ENCODE results near the gene ANKRD40CL.

- TF ChIP-seq POLR2A (IDR thresholded peaks at IDR 0.05; ENCODE audit: low read depth, low read length) = no peak
- no peak for TF ChIP-seq TAF1 (IDR thresholded peaks at IDR 0.05; ENCODE audit: borderline replicate concordance, low read depth, low read length)
Measured at GRCh38 chr17:50783905-50784304, 16.6 kb upstream of the ANKRD40CL start.
